GM23248 (cell line): ENCODE data around the gene TMEM14A.

Experiments
- EZH2 ChIP-seq: fragments of 200-600 bp; sonication (generic); IDR thresholded peaks from 2 replicates; pipeline ENCODE4 v1.6.1; 2018; ENCODE audit warnings: antibody characterized with exemption, mild to moderate bottlenecking; ENCODE audit not compliant: insufficient read depth, poor library complexity, severe bottlenecking
- EZH2phosphoT487 ChIP-seq: fragments of 200-600 bp; sonication (generic); IDR thresholded peaks from 2 replicates; pipeline ENCODE4 v1.6.1; 2018; ENCODE audit warnings: antibody characterized with exemption, moderate library complexity, mild to moderate bottlenecking, low read depth; ENCODE audit not compliant: insufficient read depth

DNA sequence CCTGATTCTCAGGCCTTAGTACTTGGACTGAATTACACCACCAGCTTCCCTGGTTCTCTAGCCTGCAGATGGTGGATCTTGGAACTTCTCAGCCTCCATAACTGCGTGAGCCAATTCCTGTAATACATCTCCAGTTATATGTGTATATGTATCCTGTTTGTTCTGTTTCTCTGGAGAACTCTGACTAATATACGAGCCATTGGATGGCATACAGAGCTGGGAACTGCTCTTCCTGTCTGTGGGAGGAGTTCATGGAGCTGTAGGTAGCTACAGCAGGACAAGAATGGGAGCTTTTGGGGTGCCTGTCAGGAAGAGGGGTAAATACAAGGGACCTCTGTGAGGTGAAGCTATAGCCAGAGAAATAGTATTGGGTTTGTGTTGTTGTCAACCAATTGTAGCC is 41.2 kb downstream of the TMEM14A start:
- TF ChIP-seq EZH2 (no peak), EZH2phosphoT487 (no peak)
